ENCODE results near the gene DEPDC4. TPM values are rescaled to one million over a fixed set of nuclear protein-coding genes. Genes with fewer than 3 reads are reported as not detected.

DEPDC4 gene
- total RNA-seq, 1 donor from 2014 or later, result 0.26 TPM

- no peak for DNase-seq (ENCODE audit: low read depth in 2 of 2)
Measured at GRCh38 chr12:100215209-100215608, 51.7 kb downstream of the DEPDC4 start.

DNA sequence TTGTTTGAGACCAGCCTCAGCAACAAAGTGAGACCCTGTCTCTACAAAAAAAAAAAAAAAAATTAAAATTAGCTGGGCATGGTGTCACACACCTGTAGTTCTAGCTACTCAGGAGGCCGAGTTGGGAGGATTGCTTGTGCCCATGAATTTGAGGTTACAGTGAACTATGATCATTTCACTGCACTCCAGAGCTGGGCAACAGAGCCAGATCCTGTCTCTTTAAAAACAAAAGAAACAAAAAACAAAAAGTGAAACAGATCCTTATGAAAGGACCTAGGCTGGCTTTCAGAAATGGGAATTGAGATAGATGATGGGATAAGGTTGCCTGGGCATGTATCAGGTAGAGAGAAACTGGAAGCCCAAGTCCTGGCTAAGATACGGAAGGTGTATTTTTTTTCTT lies 52.4 kb downstream of the DEPDC4 start:
- DNase-seq (ENCODE audit: low read depth in 2 of 2), result no peak

- no peak for DNase-seq (ENCODE audit: low read depth in 2 of 2)
Measured at GRCh38 chr12:100213016-100213891, 53.6 kb downstream of the DEPDC4 start.

GRCh38 chr12:100211698-100212097 lies 55.2 kb downstream of the DEPDC4 start:
- no peak for DNase-seq (ENCODE audit: low read depth in 2 of 2)

DNA sequence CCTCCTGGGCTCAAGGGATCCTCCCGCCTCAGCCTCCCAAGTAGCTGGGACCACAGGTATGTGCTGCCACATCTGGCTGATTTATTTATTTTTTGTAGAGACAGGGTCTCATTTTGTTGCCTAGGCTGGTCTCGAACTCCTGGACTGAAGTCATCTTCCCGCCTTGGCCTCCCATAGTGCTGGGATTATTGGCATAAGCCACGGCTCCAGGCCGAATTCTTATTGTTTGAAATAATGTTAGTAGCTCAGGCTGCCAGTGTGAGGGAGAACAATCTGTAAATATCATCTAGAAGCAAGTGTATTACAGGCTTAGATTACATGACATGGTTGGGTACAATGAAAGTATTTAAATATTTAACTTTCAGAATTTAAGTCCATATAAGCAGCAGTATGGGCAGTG lies 58.0 kb downstream of the DEPDC4 start:
- no peak for DNase-seq (ENCODE audit: low read depth in 2 of 2)

GRCh38 chr12:100207311-100207710 lies 59.6 kb downstream of the DEPDC4 start:
- no peak for DNase-seq (ENCODE audit: low read depth in 2 of 2)

- DNase-seq (ENCODE audit: low read depth in 2 of 2), result no peak
Measured at GRCh38 chr12:100201604-100202423, 65.1 kb downstream of the DEPDC4 start.

GRCh38 chr12:100200463-100201181 lies 66.3 kb downstream of the DEPDC4 start, which contains the start of gene ACTR6:
Gene ACTR6, plus strand, starts transcription at chr12:100200815. Its CDS starts 37 bp downstream, at chr12:100200852.
- peak; percentile 94 to 96 for DNase-seq (ENCODE audit: low read depth in 2 of 2)

- DNase-seq (ENCODE audit: low read depth in 2 of 2), result peak in 1 of 2 donors; percentile 28
Measured at GRCh38 chr12:100199347-100200149, 67.3 kb downstream of the DEPDC4 start.

- DNase-seq (ENCODE audit: low read depth in 2 of 2), result no peak
Measured at GRCh38 chr12:100199023-100199346, 67.9 kb downstream of the DEPDC4 start.

GRCh38 chr12:100197486-100197885 lies 69.4 kb downstream of the DEPDC4 start:
- no peak for DNase-seq (ENCODE audit: low read depth in 2 of 2)

- no peak for DNase-seq (ENCODE audit: low read depth in 2 of 2)
Measured at GRCh38 chr12:100193085-100193484, 73.8 kb downstream of the DEPDC4 start.

Other genes starting within 250 kb of the DEPDC4 start
- gene BLTP3B, start 124.2 kb downstream of the DEPDC4 start, total RNA-seq, result 9.6 and 11.2 TPM in 2 replicates
- 9.5 and 9.8 TPM in 2 replicates for gene ACTR6, start 66.3 kb downstream of the DEPDC4 start, total RNA-seq
- gene SCYL2, start 98 bp upstream of the DEPDC4 start, total RNA-seq, result 33.4 and 38.8 TPM in 2 replicates
- gene SLC17A8, start 90.0 kb upstream of the DEPDC4 start, total RNA-seq, result not detected in 2 replicates
- gene NR1H4, start 206.8 kb upstream of the DEPDC4 start, total RNA-seq, result not detected in 2 replicates